Glutamatergic neuron (in vitro differentiated cells): ENCODE data around the gene STON2. TPM values are rescaled to one million over a fixed set of nuclear protein-coding genes. Genes with fewer than 3 reads are reported as not detected.

Source experiments
- DNase-seq: peaks from one replicate; pipeline ENCODE4 v3.0.0; 2022
- H3K27ac Mint-ChIP-seq: one replicate; pipeline ENCODE4 v1.8.0; 2020; ENCODE audit warnings: mild to moderate bottlenecking, mixed read lengths, inconsistent platforms; ENCODE audit not compliant: unreplicated experiment
- H3K27me3 Mint-ChIP-seq: one replicate; pipeline ENCODE4 v1.8.0; 2020; ENCODE audit warnings: mild to moderate bottlenecking, moderate library complexity, mixed read lengths, inconsistent platforms; ENCODE audit not compliant: unreplicated experiment
- H3K36me3 Mint-ChIP-seq: one replicate; pipeline ENCODE4 v1.8.0; 2020; ENCODE audit warnings: mild to moderate bottlenecking, mixed read lengths, inconsistent platforms; ENCODE audit not compliant: unreplicated experiment
- H3K4me1 Mint-ChIP-seq: one replicate; pipeline ENCODE4 v1.8.0; 2020; ENCODE audit warnings: mild to moderate bottlenecking, low read depth, mixed read lengths, inconsistent platforms; ENCODE audit not compliant: unreplicated experiment
- H3K4me3 Mint-ChIP-seq: one replicate; pipeline ENCODE4 v1.8.0; 2020; ENCODE audit warnings: mild to moderate bottlenecking, mixed read lengths, inconsistent platforms; ENCODE audit not compliant: unreplicated experiment
- H3K9me3 Mint-ChIP-seq: one replicate; pipeline ENCODE4 v1.8.0; 2020; ENCODE audit warnings: mild to moderate bottlenecking, moderate library complexity, mixed read lengths, inconsistent platforms; ENCODE audit not compliant: unreplicated experiment
- total RNA-seq: library from RNA; stranded (reverse); fragmentation: NEBNext Ultra II Directional; extraction: Animal tissue kit (Norgen Biotek cat#: 25700); gene quantifications from one replicate; pipeline ENCODE4 v1.2.1, GENCODE V29; 2021; ENCODE audit not compliant: unreplicated experiment
- TF ChIP-seq, protein P1 (sequence below): fragments of 200-600 bp; sonication (generic); IDR thresholded peaks from one replicate; pipeline ENCODE4 v1.5.0; 2021; ENCODE audit not compliant: partially characterized antibody, unreplicated experiment

STON2 gene
- total RNA-seq, 1 donor from 2014 or later = 278 TPM

DNA sequence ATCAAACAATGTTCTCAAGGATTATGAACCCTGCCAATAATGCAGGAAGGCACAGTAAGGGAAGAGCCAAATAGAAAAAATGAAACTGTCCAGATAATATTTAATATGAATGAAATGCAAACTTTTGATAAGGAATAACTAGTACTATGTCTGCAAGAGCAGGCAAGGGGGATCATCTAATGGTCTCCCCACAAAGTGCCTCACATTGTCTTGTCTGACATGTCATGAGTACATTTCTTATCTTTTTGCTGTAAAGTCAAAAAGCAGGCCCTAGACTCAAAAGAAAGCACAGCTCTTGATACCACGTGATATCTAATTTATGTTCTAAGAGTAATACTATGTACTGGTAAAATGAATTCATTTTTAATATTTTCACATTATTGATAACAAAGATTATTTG is 135.5 kb downstream of the STON2 start:
- Mint-ChIP-seq H3K27ac (no peak overlapping the region), H3K27me3 (peaks cover 10% of the 10 kb centered on the region), H3K36me3 (peaks cover 19% of the 10 kb centered on the region), H3K9me3 (peaks cover 2% of the 10 kb centered on the region), H3K4me1 (peaks cover 18% of the 10 kb centered on the region), H3K4me3 (no peak overlapping the region)
- TF ChIP-seq, protein P1, sequence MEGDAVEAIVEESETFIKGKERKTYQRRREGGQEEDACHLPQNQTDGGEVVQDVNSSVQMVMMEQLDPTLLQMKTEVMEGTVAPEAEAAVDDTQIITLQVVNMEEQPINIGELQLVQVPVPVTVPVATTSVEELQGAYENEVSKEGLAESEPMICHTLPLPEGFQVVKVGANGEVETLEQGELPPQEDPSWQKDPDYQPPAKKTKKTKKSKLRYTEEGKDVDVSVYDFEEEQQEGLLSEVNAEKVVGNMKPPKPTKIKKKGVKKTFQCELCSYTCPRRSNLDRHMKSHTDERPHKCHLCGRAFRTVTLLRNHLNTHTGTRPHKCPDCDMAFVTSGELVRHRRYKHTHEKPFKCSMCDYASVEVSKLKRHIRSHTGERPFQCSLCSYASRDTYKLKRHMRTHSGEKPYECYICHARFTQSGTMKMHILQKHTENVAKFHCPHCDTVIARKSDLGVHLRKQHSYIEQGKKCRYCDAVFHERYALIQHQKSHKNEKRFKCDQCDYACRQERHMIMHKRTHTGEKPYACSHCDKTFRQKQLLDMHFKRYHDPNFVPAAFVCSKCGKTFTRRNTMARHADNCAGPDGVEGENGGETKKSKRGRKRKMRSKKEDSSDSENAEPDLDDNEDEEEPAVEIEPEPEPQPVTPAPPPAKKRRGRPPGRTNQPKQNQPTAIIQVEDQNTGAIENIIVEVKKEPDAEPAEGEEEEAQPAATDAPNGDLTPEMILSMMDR = no peak
- no peak for DNase-seq

DNA sequence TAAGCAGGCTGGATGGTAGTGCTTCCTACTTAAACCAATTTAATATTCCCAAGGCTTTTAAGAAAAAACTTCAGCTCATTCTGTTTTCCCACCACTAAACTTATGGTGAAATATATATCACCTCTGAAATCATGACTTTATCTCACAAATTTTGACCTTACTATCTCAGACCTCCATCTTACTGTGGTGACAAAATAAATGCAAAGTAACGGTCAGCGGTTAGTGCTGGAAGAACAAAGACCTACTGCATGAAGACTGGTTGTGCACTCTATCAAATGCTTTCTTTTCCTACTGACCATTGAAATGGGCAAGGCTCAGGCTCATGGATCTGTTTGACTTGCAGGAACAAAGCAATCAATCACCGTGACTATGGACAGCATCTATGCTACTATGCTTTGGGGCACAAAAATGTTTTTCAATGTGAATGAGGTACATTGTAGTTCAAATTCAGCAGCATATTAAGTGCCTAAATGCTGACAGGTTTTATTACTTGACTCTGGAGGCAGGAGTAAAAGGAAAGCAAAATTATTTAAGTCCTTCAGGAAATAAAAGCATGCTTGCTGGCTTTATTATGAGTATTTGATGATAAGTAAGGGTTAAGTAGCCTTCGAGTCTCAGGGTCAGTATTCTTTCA is 136.2 kb downstream of the STON2 start:
- H3K27ac Mint-ChIP-seq = peak overlapping the region; percentile 7
- H3K36me3 Mint-ChIP-seq = peaks cover 19% of the 10 kb centered on the region
- H3K27me3 Mint-ChIP-seq = peaks cover 14% of the 10 kb centered on the region
- no peaks in the 10 kb centered on the region for H3K9me3 Mint-ChIP-seq
- no peak overlapping the region for H3K4me3 Mint-ChIP-seq
- TF ChIP-seq, protein P1 = no peak
- DNase-seq = no peak
- peaks cover 13% of the 10 kb centered on the region for H3K4me1 Mint-ChIP-seq

DNA sequence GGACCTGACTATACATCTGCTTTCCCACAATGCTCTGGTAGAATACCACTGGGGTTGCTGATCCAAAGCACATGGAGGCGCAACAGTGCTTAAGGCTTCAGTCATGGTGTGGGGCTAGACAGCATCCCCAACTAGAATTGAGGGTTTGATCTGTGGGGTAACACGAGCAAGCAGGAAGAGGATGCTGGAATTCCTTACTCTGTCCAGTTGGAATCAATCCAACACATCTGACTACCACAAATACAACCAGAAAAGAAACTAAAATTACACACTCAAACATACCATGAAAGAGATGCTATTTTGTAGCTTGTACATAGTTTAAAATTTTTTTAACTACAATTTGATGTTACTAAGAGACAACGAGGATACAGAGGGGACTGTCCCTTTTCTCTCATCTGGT is 138.9 kb downstream of the STON2 start:
- TF ChIP-seq, protein P1 = no peak
- Mint-ChIP-seq H3K4me1 (peaks cover 7% of the 10 kb centered on the region), H3K27ac (no peak overlapping the region), H3K9me3 (no peaks in the 10 kb centered on the region), H3K27me3 (peaks cover 13% of the 10 kb centered on the region), H3K4me3 (no peak overlapping the region), H3K36me3 (peaks cover 26% of the 10 kb centered on the region)
- no peak for DNase-seq

DNA sequence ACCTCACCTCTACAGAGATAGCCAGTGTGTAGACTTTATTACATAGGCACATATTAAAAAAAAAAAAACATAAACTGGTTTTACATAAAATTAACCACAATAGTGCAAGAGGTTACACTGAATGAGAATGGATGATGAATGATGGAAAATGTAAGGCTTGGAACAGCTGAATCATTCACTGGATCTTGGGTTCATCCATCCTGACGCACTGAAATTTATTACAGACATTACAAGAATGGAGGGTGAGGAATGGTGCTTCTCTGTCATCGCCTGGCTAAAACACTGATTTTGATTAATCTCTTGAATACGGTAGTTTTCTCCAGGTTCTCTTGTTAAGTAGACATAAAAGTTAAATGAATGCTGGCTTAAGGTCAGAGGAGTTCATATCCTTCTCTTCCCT is 139.4 kb downstream of the STON2 start:
- Mint-ChIP-seq H3K9me3 (peaks cover 1% of the 10 kb centered on the region), H3K27ac (no peak overlapping the region), H3K36me3 (peaks cover 27% of the 10 kb centered on the region), H3K4me3 (no peak overlapping the region), H3K27me3 (peaks cover 13% of the 10 kb centered on the region), H3K4me1 (peaks cover 5% of the 10 kb centered on the region)
- no peak for DNase-seq
- TF ChIP-seq, protein P1 = no peak

DNA sequence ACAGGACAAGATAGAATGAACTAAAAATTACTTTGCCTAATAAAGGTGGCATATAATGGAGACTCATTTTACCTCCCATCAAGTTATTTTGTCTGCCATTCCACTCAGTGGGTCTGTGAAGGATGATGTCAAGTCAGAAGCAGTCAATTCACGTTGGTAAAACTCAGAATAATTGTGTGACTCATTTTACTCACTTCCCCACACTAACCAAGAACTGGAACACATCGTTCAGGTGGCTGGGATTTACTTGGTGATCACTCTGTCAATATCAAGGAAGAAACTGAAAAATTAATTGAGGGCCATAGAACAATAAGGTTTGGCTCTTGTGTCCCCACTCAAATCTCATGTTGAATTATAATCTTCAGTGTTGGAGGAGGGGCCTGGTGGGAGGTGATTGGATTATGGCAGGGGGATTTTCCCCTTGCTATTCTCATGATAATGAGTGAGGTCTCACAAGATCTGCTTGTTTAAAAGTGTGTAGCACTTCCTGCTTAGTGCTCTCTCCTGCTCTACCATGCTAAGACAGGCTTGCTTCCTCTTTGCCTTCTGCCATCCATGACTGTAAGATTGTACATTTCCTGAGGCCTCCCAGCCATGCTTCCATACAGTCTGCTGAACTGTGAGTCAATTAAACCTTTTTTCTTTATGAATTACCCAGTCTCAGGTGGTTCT is 143.7 kb downstream of the STON2 start:
- peaks cover 16% of the 10 kb centered on the region for H3K36me3 Mint-ChIP-seq
- TF ChIP-seq, protein P1 = no peak
- H3K27ac Mint-ChIP-seq = no peak overlapping the region
- H3K9me3 Mint-ChIP-seq = peaks cover 2% of the 10 kb centered on the region
- H3K4me3 Mint-ChIP-seq = no peak overlapping the region
- H3K4me1 Mint-ChIP-seq = no peaks in the 10 kb centered on the region
- DNase-seq = no peak
- H3K27me3 Mint-ChIP-seq = peaks cover 10% of the 10 kb centered on the region
